ENCODE results near the gene DUS4L.

- no peak for TF ChIP-seq CTCF (conservative IDR thresholded peaks at IDR 0.05; ENCODE audit: low read depth, low read length)
- no peak for TF ChIP-seq EZH2phosphoT487 (IDR thresholded peaks at IDR 0.05; ENCODE audit: borderline replicate concordance, low read length)
These were observed 49.7 kb downstream of the DUS4L start for GRCh38 chr7:107613439-107613838.
